ENCODE measurements around the gene TTPAL. TPM values are rescaled to one million over a fixed set of nuclear protein-coding genes. Genes with fewer than 3 reads are reported as not detected.

The TTPAL gene
- total and polyA plus RNA-seq, 9 of the 15 experiments (the other 6 are each of a cell fraction or from before 2014, with no cell fraction given): 1.1 to 7.0 (median 2.6) TPM

GRCh38 chr20:44489223-44489622 lies 13.5 kb downstream of the TTPAL start (continued):
- no peak for TF ChIP-seq REST (IDR thresholded peaks at IDR 0.05; ENCODE audit: borderline replicate concordance)
- no peak for TF ChIP-seq REST (CRISPR knock-in tag; IDR thresholded peaks at IDR 0.05; ENCODE audit: low read depth)
- TF ChIP-seq KAT7 (CRISPR knock-in tag; IDR thresholded peaks at IDR 0.05; ENCODE audit: borderline replicate concordance): no peak
- TF ChIP-seq, protein P1, sequence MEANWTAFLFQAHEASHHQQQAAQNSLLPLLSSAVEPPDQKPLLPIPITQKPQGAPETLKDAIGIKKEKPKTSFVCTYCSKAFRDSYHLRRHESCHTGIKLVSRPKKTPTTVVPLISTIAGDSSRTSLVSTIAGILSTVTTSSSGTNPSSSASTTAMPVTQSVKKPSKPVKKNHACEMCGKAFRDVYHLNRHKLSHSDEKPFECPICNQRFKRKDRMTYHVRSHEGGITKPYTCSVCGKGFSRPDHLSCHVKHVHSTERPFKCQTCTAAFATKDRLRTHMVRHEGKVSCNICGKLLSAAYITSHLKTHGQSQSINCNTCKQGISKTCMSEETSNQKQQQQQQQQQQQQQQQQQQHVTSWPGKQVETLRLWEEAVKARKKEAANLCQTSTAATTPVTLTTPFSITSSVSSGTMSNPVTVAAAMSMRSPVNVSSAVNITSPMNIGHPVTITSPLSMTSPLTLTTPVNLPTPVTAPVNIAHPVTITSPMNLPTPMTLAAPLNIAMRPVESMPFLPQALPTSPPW (CRISPR knock-in tag; IDR thresholded peaks at IDR 0.05): no peak
- no peak for TF ChIP-seq RBFOX2 (IDR thresholded peaks at IDR 0.05; ENCODE audit: low read depth, low read length)
- no peak for TF ChIP-seq NR2C1 (IDR thresholded peaks at IDR 0.05)
- TF ChIP-seq NR2C1 (tag; IDR thresholded peaks at IDR 0.05): no peak
- TF ChIP-seq ZBTB26 (CRISPR knock-in tag; IDR thresholded peaks at IDR 0.05): no peak
- TF ChIP-seq, protein P2, sequence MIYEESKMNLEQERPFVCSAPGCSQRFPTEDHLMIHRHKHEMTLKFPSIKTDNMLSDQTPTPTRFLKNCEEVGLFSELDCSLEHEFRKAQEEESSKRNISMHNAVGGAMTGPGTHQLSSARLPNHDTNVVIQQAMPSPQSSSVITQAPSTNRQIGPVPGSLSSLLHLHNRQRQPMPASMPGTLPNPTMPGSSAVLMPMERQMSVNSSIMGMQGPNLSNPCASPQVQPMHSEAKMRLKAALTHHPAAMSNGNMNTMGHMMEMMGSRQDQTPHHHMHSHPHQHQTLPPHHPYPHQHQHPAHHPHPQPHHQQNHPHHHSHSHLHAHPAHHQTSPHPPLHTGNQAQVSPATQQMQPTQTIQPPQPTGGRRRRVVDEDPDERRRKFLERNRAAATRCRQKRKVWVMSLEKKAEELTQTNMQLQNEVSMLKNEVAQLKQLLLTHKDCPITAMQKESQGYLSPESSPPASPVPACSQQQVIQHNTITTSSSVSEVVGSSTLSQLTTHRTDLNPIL (CRISPR knock-in tag; IDR thresholded peaks at IDR 0.05): no peak

Measured in K562 (cell line).